ENCODE data around the gene WBP1L.
A peak's percentile ranks its signal among the peaks of the same experiment; 100 is the strongest.

Gene WBP1L

DNA sequence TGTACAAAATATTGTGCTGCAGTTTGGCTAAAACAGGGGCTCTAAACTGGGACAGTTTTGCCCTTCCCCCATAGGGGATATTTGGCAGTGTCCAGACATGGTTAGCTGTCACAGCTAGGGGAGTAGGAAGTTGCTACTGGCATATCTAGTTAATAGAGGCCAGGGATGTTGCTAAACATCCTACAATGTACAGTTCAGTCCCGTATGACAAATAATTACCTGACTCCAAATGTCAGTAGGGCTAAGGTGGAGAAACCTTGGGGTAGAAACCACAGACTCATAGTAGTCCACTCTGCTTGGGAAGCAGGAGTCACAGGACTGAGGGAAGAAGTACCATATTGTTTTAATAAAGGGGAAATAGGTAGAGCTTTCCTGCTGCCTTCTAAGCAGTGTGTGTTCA is 39.8 kb downstream of the WBP1L start:
- H3K4me1 ChIP-seq (ENCODE audit: control insufficient read depth in 5 of 5, insufficient read depth in 5 of 5, low read length in 5 of 5) = peaks cover 29 to 77% (median 69%) of the 10 kb centered on the region in 5 donors
- H3K9ac ChIP-seq (ENCODE audit: low read length in 5 of 5) = peak overlapping the region; percentile 33 to 88 (median 71)
- H3K4me3 ChIP-seq (ENCODE audit: low read depth in 1 of 5, low read length in 5 of 5) = peak overlapping the region in 3 of 5 donors; percentile 10 to 47 (median 25)
- peaks cover 0 to 4% (median 0%) of the 10 kb centered on the region in 5 donors for H3K36me3 ChIP-seq (ENCODE audit: control insufficient read depth in 5 of 5, insufficient read depth in 5 of 5, low read length in 5 of 5)
- H3K27me3 ChIP-seq (ENCODE audit: control insufficient read depth in 5 of 5, insufficient read depth in 4 of 5, low read length in 5 of 5) = no peaks in the 10 kb centered on the region
- H3K9me3 ChIP-seq (ENCODE audit: control insufficient read depth in 5 of 5, low read length in 5 of 5) = no peaks in the 10 kb centered on the region
- H3K27ac ChIP-seq (ENCODE audit: low read depth, low read length) = peak overlapping the region; percentile 98

DNA sequence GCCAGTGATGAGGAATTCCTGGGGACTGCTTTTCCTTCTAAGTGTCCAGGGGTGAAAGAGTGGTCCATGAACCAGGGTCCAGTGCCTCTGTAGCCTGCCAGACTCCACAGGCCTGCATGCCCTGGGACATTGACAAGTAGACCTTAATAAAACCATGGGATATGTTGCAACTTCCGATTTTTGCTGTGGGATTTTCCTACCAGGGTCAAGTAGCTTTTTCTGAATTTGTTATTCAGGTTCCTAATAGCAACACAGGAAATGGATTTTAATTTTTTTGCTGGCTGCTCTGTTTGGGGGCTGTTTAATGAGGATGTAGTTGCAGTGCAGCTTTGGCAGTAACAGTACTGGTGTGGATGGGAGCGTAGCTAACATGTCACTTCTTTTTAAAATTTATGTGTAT is 42.1 kb downstream of the WBP1L start:
- Histone ChIP-seq H3K4me1 (ENCODE audit: control insufficient read depth in 5 of 5, insufficient read depth in 5 of 5, low read length in 5 of 5) (peaks cover 25 to 57% (median 52%) of the 10 kb centered on the region in 5 donors), H3K9ac (ENCODE audit: low read length in 5 of 5) (peak overlapping the region in 2 of 5 donors; percentile 71 to 74), H3K27ac (ENCODE audit: low read depth, low read length) (peak overlapping the region; percentile 75), H3K27me3 (ENCODE audit: control insufficient read depth in 5 of 5, insufficient read depth in 4 of 5, low read length in 5 of 5) (no peaks in the 10 kb centered on the region), H3K4me3 (ENCODE audit: low read depth in 1 of 5, low read length in 5 of 5) (peak overlapping the region in 4 of 5 donors; percentile 2 to 57 (median 36)), H3K9me3 (ENCODE audit: control insufficient read depth in 5 of 5, low read length in 5 of 5) (no peaks in the 10 kb centered on the region), H3K36me3 (ENCODE audit: control insufficient read depth in 5 of 5, insufficient read depth in 5 of 5, low read length in 5 of 5) (peaks cover 0 to 2% (median 0%) of the 10 kb centered on the region in 5 donors)

DNA sequence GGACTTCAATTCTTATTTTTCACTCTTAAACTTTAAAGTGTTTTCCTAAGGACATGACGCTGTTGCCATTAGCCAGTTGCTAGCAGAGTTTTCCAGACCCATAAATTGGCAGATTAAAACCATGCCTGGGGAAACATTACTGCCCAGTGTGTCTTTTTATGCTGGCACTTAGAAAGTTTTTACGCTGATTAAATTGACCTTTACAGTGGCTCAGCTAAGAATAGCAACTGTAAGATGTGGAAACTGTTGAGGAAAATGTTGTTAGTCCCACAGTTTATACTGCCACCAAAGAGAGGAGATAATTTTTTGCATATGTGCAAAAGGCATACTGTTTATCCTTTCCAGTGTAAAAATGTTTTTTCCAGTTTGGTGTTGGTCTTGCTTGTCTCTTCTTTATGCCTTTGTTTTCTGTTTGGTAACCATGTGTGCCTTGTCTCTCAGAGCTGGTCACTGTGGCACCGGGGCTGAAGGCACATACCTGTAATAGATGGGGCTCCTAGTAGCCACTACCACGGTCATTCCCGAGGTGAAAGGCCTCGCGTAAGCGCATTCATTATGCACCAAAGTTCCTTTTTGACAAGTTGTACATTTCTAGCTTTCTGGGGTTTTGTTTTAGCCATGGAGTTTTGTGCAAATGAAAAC is 48.1 kb downstream of the WBP1L start:
- peaks cover 0 to 52% (median 32%) of the 10 kb centered on the region in 5 donors for H3K4me1 ChIP-seq (ENCODE audit: control insufficient read depth in 5 of 5, insufficient read depth in 5 of 5, low read length in 5 of 5)
- H3K4me3 ChIP-seq (ENCODE audit: low read depth in 1 of 5, low read length in 5 of 5) = no peak overlapping the region
- no peaks in the 10 kb centered on the region for H3K9me3 ChIP-seq (ENCODE audit: control insufficient read depth in 5 of 5, low read length in 5 of 5)
- no peak overlapping the region for H3K9ac ChIP-seq (ENCODE audit: low read length in 5 of 5)
- H3K36me3 ChIP-seq (ENCODE audit: control insufficient read depth in 5 of 5, insufficient read depth in 5 of 5, low read length in 5 of 5) = peaks cover 0 to 4% (median 0%) of the 10 kb centered on the region in 5 donors
- H3K27ac ChIP-seq (ENCODE audit: low read depth, low read length) = no peak overlapping the region
- H3K27me3 ChIP-seq (ENCODE audit: control insufficient read depth in 5 of 5, insufficient read depth in 4 of 5, low read length in 5 of 5) = no peaks in the 10 kb centered on the region

DNA sequence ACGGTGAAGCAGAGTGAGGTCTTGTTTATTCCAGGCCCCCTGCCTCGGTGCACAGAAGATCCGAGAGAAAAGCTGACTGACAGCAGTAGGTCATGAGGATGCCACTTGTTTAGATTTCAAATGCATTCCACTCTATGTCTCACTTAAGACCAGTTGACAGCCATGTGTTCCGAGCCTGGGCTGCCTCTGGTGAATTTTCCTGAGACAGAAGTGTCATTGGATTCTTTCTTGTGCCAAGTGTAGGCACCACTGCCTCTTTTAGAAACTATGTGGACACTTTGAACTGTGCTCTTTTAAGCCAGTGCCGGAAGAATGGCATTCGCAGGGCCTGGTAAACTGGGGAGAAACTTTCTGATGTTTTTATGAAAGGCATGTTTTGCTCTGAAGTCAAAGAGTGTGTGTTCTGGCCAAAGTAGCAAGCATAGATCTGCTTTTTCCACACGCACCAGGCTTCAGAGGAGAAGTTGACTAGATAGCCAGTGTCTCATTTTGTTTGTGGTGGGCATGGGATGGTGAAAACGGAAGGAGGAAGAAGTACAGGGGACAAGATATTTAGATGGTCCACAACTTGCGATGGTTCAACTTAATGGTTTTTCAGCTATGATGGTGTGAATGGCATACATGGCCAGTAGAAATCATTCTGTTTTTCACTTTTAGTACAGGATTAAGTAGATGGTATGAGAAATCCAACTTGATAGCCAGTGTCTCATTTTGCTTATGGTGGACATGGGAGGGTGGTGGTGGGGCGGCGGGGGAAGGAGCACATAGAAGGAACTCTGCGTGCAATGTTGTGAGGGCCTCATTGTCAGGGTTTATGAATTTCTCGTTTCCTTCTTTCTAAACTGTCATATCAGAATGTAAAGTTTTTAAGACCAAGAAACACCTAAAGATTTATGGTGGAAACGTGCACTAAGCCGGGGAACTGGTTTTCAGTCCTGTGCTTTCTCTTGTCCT is 52.0 kb downstream of the WBP1L start:
- Histone ChIP-seq H3K27ac (ENCODE audit: low read depth, low read length) (peak overlapping the region; percentile 70), H3K27me3 (ENCODE audit: control insufficient read depth in 5 of 5, insufficient read depth in 4 of 5, low read length in 5 of 5) (no peaks in the 10 kb centered on the region), H3K9me3 (ENCODE audit: control insufficient read depth in 5 of 5, low read length in 5 of 5) (no peaks in the 10 kb centered on the region), H3K9ac (ENCODE audit: low read length in 5 of 5) (peak overlapping the region in 3 of 5 donors; percentile 3 to 61 (median 30)), H3K36me3 (ENCODE audit: control insufficient read depth in 5 of 5, insufficient read depth in 5 of 5, low read length in 5 of 5) (peaks cover 0 to 30% (median 20%) of the 10 kb centered on the region in 5 donors), H3K4me3 (ENCODE audit: low read depth in 1 of 5, low read length in 5 of 5) (peak overlapping the region in 3 of 5 donors; percentile 29 to 42 (median 41)), H3K4me1 (ENCODE audit: control insufficient read depth in 5 of 5, insufficient read depth in 5 of 5, low read length in 5 of 5) (peaks cover 11 to 72% (median 63%) of the 10 kb centered on the region in 5 donors)

DNA sequence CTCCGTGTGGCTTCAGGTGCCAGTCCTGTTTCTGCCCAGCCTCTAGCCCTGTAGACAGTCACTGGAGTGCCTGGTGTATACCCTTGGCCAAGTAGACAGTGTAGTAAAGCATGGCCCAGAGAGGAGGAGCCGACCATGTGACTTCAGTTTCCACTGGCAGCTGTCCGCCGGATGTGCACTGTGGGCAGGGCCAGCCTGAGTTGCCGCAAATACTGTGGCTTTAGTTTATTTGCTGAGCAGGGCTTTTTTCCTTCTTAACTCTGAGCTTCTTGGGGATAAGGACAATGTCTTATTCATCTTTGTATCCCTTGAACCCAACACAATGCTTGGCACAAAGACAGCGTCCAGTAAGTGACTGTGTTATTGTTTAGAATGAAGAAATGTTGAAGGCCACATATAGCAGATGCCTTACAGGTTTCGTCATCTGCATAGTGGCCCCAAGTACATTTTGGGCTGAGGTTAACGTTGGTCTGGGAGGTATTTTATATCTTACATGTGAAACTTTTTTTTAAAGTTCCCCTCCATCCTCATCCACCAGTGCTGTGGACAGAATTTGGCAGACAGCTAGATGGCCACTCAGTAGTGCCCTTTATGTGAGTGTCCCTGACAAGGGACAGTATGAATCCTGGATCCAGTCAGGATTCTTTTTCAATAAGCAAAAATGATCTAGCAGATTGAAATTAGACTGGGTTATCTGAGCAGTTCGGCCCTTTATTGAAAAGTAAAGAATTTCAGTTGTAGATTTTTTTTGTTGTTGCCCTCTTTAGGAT is 52.8 kb downstream of the WBP1L start:
- H3K9me3 ChIP-seq (ENCODE audit: control insufficient read depth in 5 of 5, low read length in 5 of 5) = no peaks in the 10 kb centered on the region
- peaks cover 17 to 81% (median 68%) of the 10 kb centered on the region in 5 donors for H3K4me1 ChIP-seq (ENCODE audit: control insufficient read depth in 5 of 5, insufficient read depth in 5 of 5, low read length in 5 of 5)
- H3K36me3 ChIP-seq (ENCODE audit: control insufficient read depth in 5 of 5, insufficient read depth in 5 of 5, low read length in 5 of 5) = peaks cover 0 to 30% (median 20%) of the 10 kb centered on the region in 5 donors
- H3K27me3 ChIP-seq (ENCODE audit: control insufficient read depth in 5 of 5, insufficient read depth in 4 of 5, low read length in 5 of 5) = no peaks in the 10 kb centered on the region
- H3K9ac ChIP-seq (ENCODE audit: low read length in 5 of 5) = peak overlapping the region in 4 of 5 donors; percentile 12 to 61 (median 46)
- peak overlapping the region; percentile 70 for H3K27ac ChIP-seq (ENCODE audit: low read depth, low read length)
- peak overlapping the region in 3 of 5 donors; percentile 29 to 42 (median 41) for H3K4me3 ChIP-seq (ENCODE audit: low read depth in 1 of 5, low read length in 5 of 5)

DNA sequence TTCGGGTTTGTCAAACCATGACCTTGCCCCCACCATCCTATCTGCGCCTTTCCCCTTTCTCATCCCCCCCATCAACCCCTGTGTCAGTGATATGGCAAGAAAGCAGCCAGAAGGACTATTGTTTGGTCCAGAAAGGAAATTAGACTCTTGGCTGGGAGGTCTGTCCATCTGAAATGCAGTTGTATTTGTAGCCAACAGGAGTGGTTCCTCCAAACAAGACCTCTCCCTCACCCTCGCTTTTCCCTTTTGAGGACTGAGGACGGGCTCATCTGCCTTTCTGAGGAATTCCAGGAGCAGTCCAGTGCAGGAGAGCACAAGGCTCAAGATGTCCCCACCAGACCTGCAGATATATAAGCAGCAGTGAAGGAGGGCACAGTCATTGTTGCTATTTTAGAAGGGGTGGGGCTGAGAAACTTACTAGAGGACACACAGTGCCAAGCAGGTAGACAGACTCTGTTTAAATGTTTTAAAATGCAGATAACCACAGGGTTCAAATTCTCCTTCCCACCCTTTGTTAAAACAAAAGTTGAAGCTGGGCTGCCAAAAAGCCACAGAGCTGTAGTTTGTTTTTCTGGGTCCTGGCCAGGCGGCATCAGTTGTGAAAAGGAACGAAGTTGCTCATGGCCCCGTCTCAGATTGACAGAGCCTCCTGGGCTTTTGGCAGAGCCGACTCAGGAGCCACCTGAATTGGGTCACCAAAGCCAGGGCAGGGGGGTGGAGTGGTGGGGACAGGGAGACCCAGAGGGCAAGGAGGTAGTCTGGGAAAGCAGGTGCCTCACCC is 56.1 kb downstream of the WBP1L start:
- Histone ChIP-seq H3K4me1 (ENCODE audit: control insufficient read depth in 5 of 5, insufficient read depth in 5 of 5, low read length in 5 of 5) (peaks cover 24 to 82% (median 74%) of the 10 kb centered on the region in 5 donors), H3K9me3 (ENCODE audit: control insufficient read depth in 5 of 5, low read length in 5 of 5) (no peaks in the 10 kb centered on the region), H3K27ac (ENCODE audit: low read depth, low read length) (peak overlapping the region; percentile 89), H3K27me3 (ENCODE audit: control insufficient read depth in 5 of 5, insufficient read depth in 4 of 5, low read length in 5 of 5) (no peaks in the 10 kb centered on the region), H3K4me3 (ENCODE audit: low read depth in 1 of 5, low read length in 5 of 5) (no peak overlapping the region), H3K36me3 (ENCODE audit: control insufficient read depth in 5 of 5, insufficient read depth in 5 of 5, low read length in 5 of 5) (peaks cover 0 to 29% (median 20%) of the 10 kb centered on the region in 5 donors), H3K9ac (ENCODE audit: low read length in 5 of 5) (peak overlapping the region in 4 of 5 donors; percentile 23 to 60 (median 42))

DNA sequence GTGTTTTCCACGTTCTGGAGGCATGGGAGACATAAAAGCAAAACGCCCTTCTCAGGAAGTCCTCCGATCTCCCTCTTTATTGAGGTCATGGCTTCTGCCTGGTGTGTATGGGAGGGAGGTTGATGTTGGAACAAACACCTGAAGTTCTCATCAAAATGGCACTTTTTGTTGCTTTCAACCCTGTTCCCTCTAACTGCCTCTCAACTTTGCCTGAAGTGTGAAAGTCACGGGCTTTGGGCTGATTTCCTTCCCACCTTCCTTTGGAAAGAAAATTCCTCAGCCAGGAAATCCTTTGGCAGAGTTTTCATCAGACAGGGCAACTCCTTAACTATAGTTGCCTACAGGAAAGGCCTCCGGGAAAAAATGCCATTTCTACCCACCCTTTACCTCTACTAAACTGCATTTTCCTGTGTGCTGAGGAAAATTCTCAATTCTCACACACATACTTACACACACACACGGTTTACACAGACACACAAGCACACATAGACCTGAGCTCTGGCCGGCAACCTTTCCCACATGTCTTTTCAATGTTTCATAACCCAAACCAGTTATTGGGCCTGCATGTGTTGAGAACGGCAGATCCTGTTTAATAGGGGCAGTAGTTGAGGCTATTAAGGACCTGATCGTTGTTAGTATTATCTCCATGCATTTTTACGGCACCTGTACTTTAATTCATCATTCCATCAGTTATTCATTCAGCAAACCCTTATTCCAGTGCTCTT is 57.0 kb downstream of the WBP1L start:
- peaks cover 0 to 33% (median 20%) of the 10 kb centered on the region in 5 donors for H3K36me3 ChIP-seq (ENCODE audit: control insufficient read depth in 5 of 5, insufficient read depth in 5 of 5, low read length in 5 of 5)
- no peak overlapping the region for H3K4me3 ChIP-seq (ENCODE audit: low read depth in 1 of 5, low read length in 5 of 5)
- H3K27ac ChIP-seq (ENCODE audit: low read depth, low read length) = peak overlapping the region; percentile 89
- no peaks in the 10 kb centered on the region for H3K27me3 ChIP-seq (ENCODE audit: control insufficient read depth in 5 of 5, insufficient read depth in 4 of 5, low read length in 5 of 5)
- H3K9ac ChIP-seq (ENCODE audit: low read length in 5 of 5) = peak overlapping the region; percentile 23 to 67 (median 43)
- H3K4me1 ChIP-seq (ENCODE audit: control insufficient read depth in 5 of 5, insufficient read depth in 5 of 5, low read length in 5 of 5) = peaks cover 24 to 73% (median 65%) of the 10 kb centered on the region in 5 donors
- H3K9me3 ChIP-seq (ENCODE audit: control insufficient read depth in 5 of 5, low read length in 5 of 5) = no peaks in the 10 kb centered on the region

DNA sequence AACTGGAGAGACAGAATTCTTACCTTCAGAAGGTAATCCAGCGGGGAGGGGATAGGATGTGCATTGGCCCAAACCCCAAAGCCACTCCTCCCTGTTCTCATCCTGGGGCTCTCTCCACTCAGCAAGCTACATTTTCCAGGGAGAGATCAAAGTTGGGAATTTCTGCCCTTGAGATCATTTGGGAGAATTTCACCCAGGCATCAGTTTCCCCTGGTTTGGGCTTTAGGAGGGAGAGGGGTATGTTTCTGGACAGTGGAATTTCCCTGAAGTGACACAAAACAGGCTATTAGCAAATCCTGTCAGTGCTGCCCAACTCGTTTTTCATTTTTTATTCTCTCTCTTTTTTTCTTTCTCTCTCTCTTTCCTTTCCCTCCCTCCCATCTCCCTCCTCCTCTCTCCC is 57.7 kb downstream of the WBP1L start:
- Histone ChIP-seq H3K27me3 (ENCODE audit: control insufficient read depth in 5 of 5, insufficient read depth in 4 of 5, low read length in 5 of 5) (no peaks in the 10 kb centered on the region), H3K9ac (ENCODE audit: low read length in 5 of 5) (peak overlapping the region in 4 of 5 donors; percentile 23 to 67 (median 38)), H3K9me3 (ENCODE audit: control insufficient read depth in 5 of 5, low read length in 5 of 5) (no peaks in the 10 kb centered on the region), H3K27ac (ENCODE audit: low read depth, low read length) (peak overlapping the region; percentile 89), H3K4me3 (ENCODE audit: low read depth in 1 of 5, low read length in 5 of 5) (no peak overlapping the region), H3K36me3 (ENCODE audit: control insufficient read depth in 5 of 5, insufficient read depth in 5 of 5, low read length in 5 of 5) (peaks cover 0 to 36% (median 20%) of the 10 kb centered on the region in 5 donors), H3K4me1 (ENCODE audit: control insufficient read depth in 5 of 5, insufficient read depth in 5 of 5, low read length in 5 of 5) (peaks cover 24 to 66% (median 58%) of the 10 kb centered on the region in 5 donors)
